GM12875 (cell line): ENCODE measurements around the gene STARD7.

ENCODE experiments used
- H3K4me3 ChIP-seq: one replicate; pipeline ENCODE4 v1.5.1; 2011; ENCODE audit warnings: low read depth, low read length, control low read depth
- TF ChIP-seq, protein P1 (sequence below): IDR thresholded peaks from 2 replicates; pipeline ENCODE4 v1.5.1; 2011; ENCODE audit warnings: low read depth, mild to moderate bottlenecking, control low read depth, inconsistent platforms, low read length, moderate library complexity, borderline replicate concordance; ENCODE audit not compliant: insufficient read depth

The STARD7 gene

DNA sequence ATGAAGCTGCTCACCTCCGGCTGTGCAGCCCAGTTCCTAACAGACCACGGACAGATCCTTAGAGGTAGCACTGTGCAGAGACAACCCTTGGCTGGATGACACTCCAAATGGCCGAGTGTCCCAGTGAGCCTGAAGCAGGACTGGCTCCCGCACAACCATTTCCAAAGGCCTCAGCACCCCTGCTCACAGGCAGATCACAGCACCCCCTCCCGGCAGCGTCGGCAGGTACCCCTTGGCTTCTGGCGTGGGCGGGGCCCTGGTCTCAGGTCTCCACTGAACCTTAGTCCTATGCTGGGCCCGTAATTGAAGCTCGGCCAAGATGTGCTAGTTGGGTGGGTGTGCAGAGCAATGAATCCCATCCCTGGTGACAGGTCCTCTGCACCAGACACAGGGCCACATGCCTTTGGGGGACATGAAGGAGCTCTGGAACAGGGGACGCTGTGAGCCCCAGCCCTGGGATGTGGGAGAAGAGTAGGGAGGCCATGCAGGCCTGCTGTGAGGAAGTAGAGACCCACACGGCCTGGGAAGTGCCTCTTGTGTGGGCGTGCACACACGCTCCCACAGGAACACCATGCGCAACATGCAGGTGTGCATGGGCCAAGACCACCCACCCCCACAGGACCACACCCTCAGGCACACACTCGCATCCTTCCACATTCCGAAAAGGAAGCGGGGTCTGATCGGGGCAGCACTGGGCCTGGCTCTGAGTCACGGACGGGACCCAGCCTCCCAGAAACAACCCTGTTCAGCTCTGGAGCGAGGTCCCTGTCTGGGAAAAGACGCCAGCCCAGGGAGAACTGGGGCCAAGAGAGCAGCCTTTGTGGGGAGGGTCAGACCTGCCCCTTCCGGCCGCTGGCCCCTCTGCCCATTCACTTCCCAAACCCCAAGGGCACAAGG is 66.2 kb downstream of the STARD7 start:
- TF ChIP-seq, protein P1, sequence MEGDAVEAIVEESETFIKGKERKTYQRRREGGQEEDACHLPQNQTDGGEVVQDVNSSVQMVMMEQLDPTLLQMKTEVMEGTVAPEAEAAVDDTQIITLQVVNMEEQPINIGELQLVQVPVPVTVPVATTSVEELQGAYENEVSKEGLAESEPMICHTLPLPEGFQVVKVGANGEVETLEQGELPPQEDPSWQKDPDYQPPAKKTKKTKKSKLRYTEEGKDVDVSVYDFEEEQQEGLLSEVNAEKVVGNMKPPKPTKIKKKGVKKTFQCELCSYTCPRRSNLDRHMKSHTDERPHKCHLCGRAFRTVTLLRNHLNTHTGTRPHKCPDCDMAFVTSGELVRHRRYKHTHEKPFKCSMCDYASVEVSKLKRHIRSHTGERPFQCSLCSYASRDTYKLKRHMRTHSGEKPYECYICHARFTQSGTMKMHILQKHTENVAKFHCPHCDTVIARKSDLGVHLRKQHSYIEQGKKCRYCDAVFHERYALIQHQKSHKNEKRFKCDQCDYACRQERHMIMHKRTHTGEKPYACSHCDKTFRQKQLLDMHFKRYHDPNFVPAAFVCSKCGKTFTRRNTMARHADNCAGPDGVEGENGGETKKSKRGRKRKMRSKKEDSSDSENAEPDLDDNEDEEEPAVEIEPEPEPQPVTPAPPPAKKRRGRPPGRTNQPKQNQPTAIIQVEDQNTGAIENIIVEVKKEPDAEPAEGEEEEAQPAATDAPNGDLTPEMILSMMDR: peak; percentile 85
- H3K4me3 ChIP-seq: peak overlapping the region; percentile 95

DNA sequence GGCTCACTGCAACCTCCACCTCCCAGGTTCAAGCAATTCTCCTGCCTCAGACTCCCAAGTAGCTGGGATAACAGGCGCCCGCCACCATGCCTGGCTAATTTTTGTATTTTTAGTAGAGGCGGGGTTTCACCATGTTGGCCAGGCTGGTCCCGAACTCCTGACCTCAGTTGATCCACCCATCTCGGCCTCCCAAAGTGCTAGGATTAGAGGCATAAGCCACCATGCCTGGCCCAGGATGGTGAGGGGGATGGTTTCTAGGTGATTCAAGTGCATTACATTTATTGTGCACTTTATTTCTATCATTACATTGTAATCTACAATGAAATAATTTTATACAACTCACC is 67.0 kb downstream of the STARD7 start:
- H3K4me3 ChIP-seq: peak overlapping the region; percentile 95

DNA sequence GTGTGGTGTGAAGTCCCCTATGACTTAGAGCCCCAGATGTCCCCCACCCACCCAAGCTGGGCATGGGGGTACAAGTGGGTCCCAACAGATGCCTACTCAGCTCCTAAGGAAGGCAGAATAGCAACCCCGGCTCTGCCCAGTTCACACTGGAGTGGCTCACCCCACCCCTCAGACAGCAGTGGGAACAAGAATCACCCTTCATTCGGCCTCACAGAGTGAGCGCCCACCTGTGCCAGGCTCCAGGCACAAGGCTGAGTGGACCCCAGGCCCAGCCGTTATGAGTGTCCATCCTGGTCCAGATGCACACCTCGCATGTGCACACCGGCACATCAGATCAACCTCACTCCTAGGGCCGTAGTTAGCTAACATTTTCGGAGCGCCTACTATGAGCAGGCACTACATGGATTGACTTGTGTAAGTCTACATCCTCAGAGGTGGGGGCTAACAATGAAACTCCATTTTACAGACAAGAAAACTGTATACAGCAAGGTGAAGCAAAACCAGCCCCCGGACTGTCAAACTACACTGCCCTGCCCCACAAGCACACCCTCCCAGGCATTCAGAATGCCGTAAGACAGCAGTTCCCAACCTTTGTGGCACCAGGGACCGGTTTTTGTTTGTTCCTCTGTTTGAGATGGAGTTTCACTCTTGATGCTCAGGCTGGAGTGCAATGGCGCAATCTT is 67.5 kb downstream of the STARD7 start:
- no peak overlapping the region for H3K4me3 ChIP-seq
- TF ChIP-seq, protein P1: no peak

DNA sequence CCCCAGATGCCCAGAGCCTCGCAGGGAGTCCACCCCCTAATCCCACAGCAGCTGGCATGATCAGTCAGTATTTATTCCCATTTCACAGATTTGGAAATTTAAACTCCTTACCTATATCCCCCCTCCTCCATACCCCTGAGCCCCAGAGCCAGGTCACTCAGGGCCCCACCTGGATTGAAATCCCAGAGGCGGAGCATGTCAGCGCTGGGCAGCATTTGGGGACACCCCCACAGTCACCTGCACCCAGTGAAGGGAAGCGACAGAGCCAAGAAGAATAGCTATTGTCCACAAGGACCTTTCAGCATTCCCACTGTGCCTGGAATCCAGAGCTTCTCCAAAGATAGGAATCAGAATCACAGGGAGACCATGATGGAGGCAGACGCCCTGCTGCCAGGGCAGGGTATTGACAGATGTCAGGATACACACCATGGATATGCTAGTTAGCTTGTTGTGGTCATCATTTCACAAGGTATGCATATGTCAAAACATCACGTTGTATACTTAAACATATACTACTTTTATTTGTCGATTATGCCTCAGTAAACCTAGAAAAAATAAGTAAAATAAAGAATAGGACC is 69.4 kb downstream of the STARD7 start:
- TF ChIP-seq, protein P1: no peak
- H3K4me3 ChIP-seq: no peak overlapping the region

DNA sequence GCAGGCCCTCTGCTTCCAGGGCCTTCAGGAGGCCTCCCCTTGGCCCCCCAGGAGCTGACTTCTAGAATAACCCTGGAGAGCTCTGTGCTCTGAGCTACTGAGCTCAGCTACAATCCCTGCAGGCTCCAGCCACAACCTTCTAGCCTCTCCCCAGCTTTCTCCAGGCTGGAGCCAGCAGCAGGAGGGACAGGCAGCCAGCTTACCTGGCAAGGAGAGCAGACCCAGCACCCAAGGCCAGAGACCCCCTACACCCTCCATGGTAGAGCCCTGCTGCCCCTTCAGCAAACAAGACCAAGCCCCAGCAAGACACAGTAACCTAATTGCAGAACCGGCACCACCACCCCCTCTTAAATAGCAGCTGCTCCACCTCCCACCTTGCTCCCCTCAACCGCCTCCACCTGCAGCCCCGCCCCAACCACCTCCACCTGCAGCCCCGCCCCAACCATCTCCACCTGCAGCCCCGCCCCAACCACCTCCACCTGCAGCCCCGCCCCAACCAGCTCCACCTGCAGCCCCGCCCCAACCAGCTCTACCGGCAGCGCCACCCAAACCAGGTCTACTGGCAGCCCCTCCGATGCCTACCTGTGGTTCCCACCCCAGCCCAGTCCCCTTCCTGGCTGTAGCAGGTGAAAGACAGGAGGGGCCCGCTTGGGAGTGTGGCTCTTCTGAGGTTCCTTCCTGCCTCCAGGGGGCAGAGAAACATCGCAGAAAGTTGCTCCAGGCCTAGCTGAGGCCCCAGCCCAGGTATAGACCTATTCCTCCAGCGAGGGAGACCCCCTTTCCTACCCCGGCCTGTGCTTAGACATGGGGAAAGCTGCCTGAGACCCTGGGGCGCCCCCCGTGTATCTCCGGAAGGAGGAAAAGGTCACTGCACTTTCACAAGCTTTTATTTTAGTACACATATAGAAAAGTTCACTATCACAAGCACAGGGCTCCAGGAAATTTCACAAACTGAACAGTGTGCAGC is 70.2 kb downstream of the STARD7 start, which contains the start of gene ASTL:
TSS of gene ASTL (minus strand) at position 324 of the 967 bp plus-strand sequence. CDS start at position 258, 66 bp downstream.
- TF ChIP-seq, protein P1: peak; percentile 76
- no peak within 1 kb of the TSS for H3K4me3 ChIP-seq

DNA sequence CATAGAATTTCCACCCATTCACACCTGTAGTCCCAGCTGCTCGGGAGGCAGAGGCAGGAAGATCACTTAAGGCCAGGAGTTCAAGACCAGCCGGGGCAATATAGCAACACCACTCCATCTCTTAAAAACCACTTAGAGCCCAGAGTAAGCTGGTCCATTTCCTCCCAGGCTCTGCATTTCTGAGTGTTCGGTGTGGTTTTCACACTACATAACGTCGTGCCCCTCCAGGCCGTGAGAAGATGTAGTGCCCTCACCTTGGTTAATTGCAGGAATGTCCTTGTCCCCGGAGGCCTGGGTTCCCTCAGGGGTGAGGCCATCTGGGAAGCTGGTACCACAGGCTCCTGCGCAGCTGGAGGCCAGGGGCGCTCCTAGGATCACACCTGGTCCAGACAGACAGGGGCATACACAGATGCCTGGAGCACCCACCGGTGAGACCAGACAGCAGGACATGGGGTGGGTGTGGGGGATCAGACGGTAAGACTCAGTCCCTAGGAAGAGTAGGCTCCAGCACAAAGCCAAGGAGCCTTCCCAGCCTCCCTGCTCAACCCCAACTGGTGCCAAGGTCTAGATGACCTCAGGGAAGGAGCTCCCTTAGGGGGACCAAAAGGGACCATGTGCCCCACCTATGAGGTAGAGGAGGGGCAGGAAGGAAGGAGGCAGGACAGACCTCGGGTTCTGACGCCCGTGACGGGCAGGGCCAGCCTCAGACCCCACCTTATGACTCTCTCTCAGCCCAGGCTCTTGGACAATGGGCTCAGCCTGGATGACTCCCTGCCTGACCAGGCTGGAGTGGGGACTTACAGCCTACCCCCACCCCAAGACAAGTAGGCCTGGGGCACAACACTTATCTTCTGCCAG is 71.1 kb downstream of the STARD7 start:
- TF ChIP-seq, protein P1: no peak
- H3K4me3 ChIP-seq: no peak overlapping the region
